ENCODE measurements around the gene ITGA1. TPM values are rescaled to one million over a fixed set of nuclear protein-coding genes. Genes with fewer than 3 reads are reported as not detected.

The ITGA1 gene
- total and polyA plus RNA-seq, 2 of the 13 experiments (the other 11 are each of a cell fraction or from before 2014, with no cell fraction given), result 23.1 to 28.6 TPM

- no peak for TF ChIP-seq NFAT5 (CRISPR knock-in tag; IDR thresholded peaks at IDR 0.05)
- no peak for TF ChIP-seq ZBTB44 (CRISPR knock-in tag; IDR thresholded peaks at IDR 0.05)
- TF ChIP-seq HMG20B (CRISPR knock-in tag; conservative IDR thresholded peaks at IDR 0.05), result no peak
- no peak for TF ChIP-seq U2AF1 (optimal IDR thresholded peaks at IDR 0.05; ENCODE audit: low read depth, low read length)
- TF ChIP-seq ZNF589 (CRISPR knock-in tag; conservative IDR thresholded peaks at IDR 0.05), result no peak
- TF ChIP-seq ZKSCAN1 (IDR thresholded peaks at IDR 0.05; ENCODE audit: low read length), result no peak
- TF ChIP-seq KAT2B (IDR thresholded peaks at IDR 0.05; ENCODE audit: borderline replicate concordance, low read depth, low read length), result no peak
- TF ChIP-seq ZNF34 (CRISPR knock-in tag; IDR thresholded peaks at IDR 0.05; ENCODE audit: borderline replicate concordance), result no peak
- TF ChIP-seq TAF15 (IDR thresholded peaks at IDR 0.05; ENCODE audit: low read depth, low read length, poor library complexity, severe bottlenecking), result no peak
- TF ChIP-seq HOXA9 (CRISPR knock-in tag; IDR thresholded peaks at IDR 0.05; ENCODE audit: borderline replicate concordance), result no peak
Observed at GRCh38 chr5:52853650-52854049, 65.9 kb downstream of the ITGA1 start (continued).

Measured in HepG2 (cell line).